K562 (cell line): ENCODE data around the gene KRTAP1-5. TPM values are rescaled to one million over a fixed set of nuclear protein-coding genes. Genes with fewer than 3 reads are reported as not detected.

Experiments used
- ATAC-seq: fragments of 200-7000 bp; cut with Tn5 transposase; 3 replicates; pipeline ENCODE4 v1.9.1; 2020; ENCODE audit warnings: moderate library complexity
- BruUV-seq: library from RNA; stranded (reverse); fragments of 400-500 nt; replicated peaks from 2 replicates; lab custom pipeline; 2021; lab: Mats Ljungman, UMichigan
- CTCF ChIA-PET: fragments of 300-600 bp; formaldehyde crosslinking; extraction: SDS; loops from one replicate; lab custom pipeline; 2021; ENCODE audit warnings: low intra/inter-chr PET ratio; lab: Yijun Ruan, JAX
- POLR2A ChIA-PET: fragments of 300-600, 350-650 bp; sonication (Branson Sonifier 250); formaldehyde crosslinking; extraction: SDS; loops from one replicate; lab custom pipeline; 2021; ENCODE audit warnings: antibody characterized with exemption, inconsistent platforms; lab: Yijun Ruan, JAX
- DNase-seq, 4 experiments: peaks; one replicate each; pipeline versions ENCODE4 v3.0.0 to v3.0.0-alpha.2; 2011 to 2018; ENCODE audit warnings: low spot score in 3 of 4, mixed read lengths in 3 of 4; ENCODE audit errors: extremely low read depth in 1 of 4
- FAIRE-seq: peaks from 2 replicates; lab custom pipeline; 2011; peaks lifted over from hg19 to GRCh38; lab: Jason Lieb, UNC
- H2AFZ ChIP-seq: 2 replicates; pipeline ENCODE4 v1.6.0; 2011; ENCODE audit warnings: low read depth, low read length, control low read depth, inconsistent platforms
- H3K27ac ChIP-seq: fragments of 200-600 bp; 3 replicates; pipeline ENCODE4 v1.8.0; 2011; ENCODE audit warnings: low read depth, mild to moderate bottlenecking, control low read depth, inconsistent platforms, low read length, moderate library complexity, mixed read lengths; ENCODE audit errors: extremely low read depth
- H3K27me3 ChIP-seq, 2 experiments: fragments of 300-600 bp in 1 of 2; 2 replicates in 1 of 2; 3 replicates in 1 of 2; pipeline versions ENCODE4 v1.6.0 to v1.8.0; 2011; ENCODE audit warnings: inconsistent platforms in 2 of 2, low read length in 2 of 2, mild to moderate bottlenecking in 1 of 2, mixed read lengths in 1 of 2, moderate library complexity in 1 of 2; ENCODE audit not compliant: control insufficient read depth in 2 of 2, insufficient read depth in 2 of 2
- H3K36me3 ChIP-seq: fragments of 300-600 bp; 3 replicates; pipeline ENCODE4 v1.8.0; 2011; ENCODE audit warnings: mild to moderate bottlenecking, low read length, inconsistent platforms; ENCODE audit not compliant: control insufficient read depth, insufficient read depth
- H3K4me1 ChIP-seq, 2 experiments: fragments of 200-600 bp in 1 of 2; replicated peaks in 1 of 2; 2 replicates in 1 of 2; 3 replicates in 1 of 2; pipeline versions ENCODE4 v1.5.1 to v1.8.0; 2011; ENCODE audit warnings: inconsistent platforms in 2 of 2, low read length in 2 of 2, mild to moderate bottlenecking in 1 of 2, mixed read lengths in 1 of 2, moderate library complexity in 1 of 2; ENCODE audit not compliant: control insufficient read depth in 2 of 2, insufficient read depth in 2 of 2
- H3K4me2 ChIP-seq: 2 replicates; pipeline ENCODE4 v1.6.1; 2011; ENCODE audit warnings: low read length, control low read depth, inconsistent platforms, mixed read lengths; ENCODE audit not compliant: insufficient read depth
- H3K4me3 ChIP-seq: fragments of 200-600 bp; sonication (generic), shearing (Covaris generic); 2 replicates; pipeline ENCODE4 v1.5.1; 2016; ENCODE audit warnings: control low read depth, inconsistent platforms
- H3K79me2 ChIP-seq: fragments of 200-600 bp; 3 replicates; pipeline ENCODE4 v1.8.0; 2011; ENCODE audit warnings: low read length, inconsistent platforms; ENCODE audit not compliant: control insufficient read depth, insufficient read depth
- H3K9ac ChIP-seq, 2 experiments: 2 replicates each; pipeline versions ENCODE4 v1.6.0 to v1.6.1; 2011; ENCODE audit warnings: low read depth in 2 of 2, low read length in 2 of 2, control low read depth in 1 of 2, inconsistent platforms in 1 of 2, mild to moderate bottlenecking in 1 of 2, mixed read lengths in 1 of 2; ENCODE audit not compliant: insufficient read depth in 1 of 2
- H3K9me1 ChIP-seq: one replicate; pipeline ENCODE4 v1.6.0; 2011; ENCODE audit warnings: inconsistent platforms, mild to moderate bottlenecking, low read length, moderate library complexity; ENCODE audit not compliant: control insufficient read depth, insufficient read depth
- H3K9me3 ChIP-seq: replicated peaks from 2 replicates; pipeline ENCODE4 v1.5.1; 2011; ENCODE audit warnings: low read depth, low read length, inconsistent platforms; ENCODE audit not compliant: control insufficient read depth, insufficient read depth
- H4K20me1 ChIP-seq: replicated peaks from 2 replicates; pipeline ENCODE4 v1.6.1; 2011; ENCODE audit warnings: low read length, inconsistent platforms, mixed read lengths; ENCODE audit not compliant: control insufficient read depth, insufficient read depth
- BRD4 ChIP-seq: fragments of 200-600 bp; sonication (generic); IDR thresholded peaks from 2 replicates; pipeline ENCODE4 v1.6.1; 2017; ENCODE audit warnings: inconsistent platforms
- DPF2 ChIP-seq: fragments of 450-650 bp; IDR thresholded peaks from 2 replicates; pipeline ENCODE4 v1.6.1; 2016
- MCM5 ChIP-seq: fragments of 450-650 bp; IDR thresholded peaks from 2 replicates; pipeline ENCODE4 v1.6.1; 2016; ENCODE audit warnings: low read depth
- PRPF4 ChIP-seq: fragments of 200-400 bp; formaldehyde crosslinking; IDR thresholded peaks from one replicate; pipeline ENCODE4 v1.6.1; 2017; ENCODE audit warnings: low read length, low read depth, mild to moderate bottlenecking; ENCODE audit not compliant: insufficient read depth, poor library complexity, severe bottlenecking
- SMAD2 ChIP-seq: fragments of 150-350 bp; IDR thresholded peaks from 2 replicates; pipeline ENCODE4 v1.6.1; 2014; ENCODE audit warnings: low read depth, mild to moderate bottlenecking, low read length
- SREBF1 ChIP-seq: fragments of 150-350 bp; IDR thresholded peaks from 2 replicates; pipeline ENCODE4 v1.6.1; 2014; ENCODE audit warnings: antibody characterized with exemption, low read depth, low read length, borderline replicate concordance
- TCF7L2 ChIP-seq: fragments of 150-350 bp; IDR thresholded peaks from 2 replicates; pipeline ENCODE4 v1.6.1; 2016; ENCODE audit warnings: low read depth, mild to moderate bottlenecking, low read length, moderate library complexity
- ZNF197 ChIP-seq: fragments of 200-800 bp; sonication (Bioruptor generic); IDR thresholded peaks from 2 replicates; pipeline ENCODE4 v1.6.1; 2016; ENCODE audit warnings: low read depth, missing genetic modification characterization, missing compliant biosample characterization
- ZNF695 ChIP-seq: fragments of 450-650 bp; formaldehyde crosslinking; IDR thresholded peaks from 2 replicates; pipeline ENCODE4 v1.4.0; 2020; ENCODE audit warnings: mild to moderate bottlenecking, moderate library complexity
- WGBS: fragments of 100-300 bp; shearing (Covaris generic); methylation state at CpG from one replicate; pipeline ENCODE4 v1.1.6; 2016; ENCODE audit warnings: low coverage, mixed read lengths; ENCODE audit not compliant: insufficient coverage; ENCODE audit errors: missing lambda C conversion rate; 5-methylcytosine and 5-hydroxymethylcytosine counted together
- in situ Hi-C: fragments of 300-500 bp; cut with MboI; formaldehyde crosslinking; loops from 4 replicates; pipeline ENCODE4 v1.15.0; 2018; ENCODE audit warnings: inconsistent platforms, mixed read lengths
- intact Hi-C: fragments of 100-400 bp; cut with micrococcal nuclease; formaldehyde crosslinking; loops from 2 replicates; pipeline ENCODE4 v1.14.2; 2022
- polyA plus RNA-seq, 8 experiments: library from polyadenylated mRNA; depleted of rRNA in 4 of 8; stranded (reverse) in 5 of 8; unstranded in 3 of 8; fragments of >200 nt; fragmentation: Nextera tagmentation in 2 of 8; fragmentation: Illumina TruSeq in 1 of 8; extraction: Ambion mirVana in 2 of 8; extraction: Trizol in 1 of 8; gene quantifications; 2 replicates each; pipeline versions ENCODE4 v1.2.1 to v1.2.3, GENCODE V29; 2011 to 2014; ENCODE audit warnings: inconsistent platforms in 1 of 8, missing spikeins in 1 of 8
- total RNA-seq, 7 experiments: library from RNA; depleted of rRNA in 6 of 7; stranded (reverse); fragments of >200 nt in 6 of 7; fragmentation: Illumina TruSeq in 2 of 7; extraction: Trizol in 2 of 7; gene quantifications; 2 replicates each; pipeline versions ENCODE4 v1.2.1 to v1.2.3, GENCODE V29; 2011 to 2021; ENCODE audit warnings: low replicate concordance in 1 of 7
- TF ChIP-seq, protein P1 (sequence below): fragments of 200-600 bp; sonication (generic); IDR thresholded peaks from one replicate; pipeline ENCODE4 v1.6.1; 2012; ENCODE audit warnings: mild to moderate bottlenecking, low read depth, low read length, inconsistent platforms

KRTAP1-5 gene
- total and polyA plus RNA-seq, 9 of the 15 experiments (the other 6 are each of a cell fraction or from before 2014, with no cell fraction given) = not detected

DNA sequence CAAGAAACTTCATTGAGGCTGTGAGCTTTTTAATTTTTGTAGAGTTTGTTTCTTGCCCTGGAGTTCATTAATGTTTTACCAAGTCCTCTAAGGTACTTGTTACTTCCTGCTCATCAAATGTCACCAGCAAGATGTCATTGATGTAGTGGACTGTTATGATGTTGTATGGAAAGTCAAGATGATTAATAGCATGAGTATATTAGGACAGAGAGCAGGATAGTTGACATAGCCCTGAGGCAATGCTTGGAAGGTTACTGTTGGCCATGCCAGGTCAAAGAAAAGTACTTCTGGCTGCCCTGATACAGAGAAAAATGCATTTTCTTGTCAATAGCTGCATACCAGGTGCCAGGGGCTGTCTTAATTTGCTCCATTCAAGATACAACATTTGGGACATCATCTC lies 6.7 kb downstream of the KRTAP1-5 start (continued):
- no peak for TF ChIP-seq SREBF1
- no peak for TF ChIP-seq PRPF4
- no peak for TF ChIP-seq ZNF197 (CRISPR knock-in tag)
- TF ChIP-seq SMAD2 = no peak
- TF ChIP-seq BRD4 = no peak
- TF ChIP-seq TCF7L2 = no peak

- ChIA-PET POLR2A (interaction anchor here (1.0 kb wide), 1 partner anchor 9 kb away, joined by 3 read pairs; no protein-coding TSS in a partner anchor), CTCF (no interaction called here)
- H3K79me2 ChIP-seq = no peaks in the 10 kb centered on the region
- intact Hi-C loops = no loop called here
- H4K20me1 ChIP-seq = no peaks in the 10 kb centered on the region
- no peak for FAIRE-seq
- no peak overlapping the region for H3K4me3 ChIP-seq
- H3K4me1 ChIP-seq = no peaks in the 10 kb centered on the region
- H2AFZ ChIP-seq = no peak overlapping the region
- no peak overlapping the region for H3K9ac ChIP-seq
- BruUV-seq = no TSS peak
- ATAC-seq = no peak
- H3K9me3 ChIP-seq = no peaks in the 10 kb centered on the region
- in situ Hi-C loops = no loop called here
- no peak overlapping the region for H3K4me2 ChIP-seq
- H3K27ac ChIP-seq = no peak overlapping the region
- WGBS = 17% methylated on average over 3 of the region's 3 CpGs
- 0 out of 5 replicates have a peak, but pooled peaks cover 0 to 3% of the 10 kb centered on the region in 2 experiments for H3K27me3 ChIP-seq
- no peaks in the 10 kb centered on the region for H3K36me3 ChIP-seq
- H3K9me1 ChIP-seq = no peaks in the 10 kb centered on the region
- no peak for DNase-seq
- TF ChIP-seq DPF2 (no peak), MCM5 (no peak), ZNF695 (CRISPR knock-in tag) (no peak)
- TF ChIP-seq, protein P1, sequence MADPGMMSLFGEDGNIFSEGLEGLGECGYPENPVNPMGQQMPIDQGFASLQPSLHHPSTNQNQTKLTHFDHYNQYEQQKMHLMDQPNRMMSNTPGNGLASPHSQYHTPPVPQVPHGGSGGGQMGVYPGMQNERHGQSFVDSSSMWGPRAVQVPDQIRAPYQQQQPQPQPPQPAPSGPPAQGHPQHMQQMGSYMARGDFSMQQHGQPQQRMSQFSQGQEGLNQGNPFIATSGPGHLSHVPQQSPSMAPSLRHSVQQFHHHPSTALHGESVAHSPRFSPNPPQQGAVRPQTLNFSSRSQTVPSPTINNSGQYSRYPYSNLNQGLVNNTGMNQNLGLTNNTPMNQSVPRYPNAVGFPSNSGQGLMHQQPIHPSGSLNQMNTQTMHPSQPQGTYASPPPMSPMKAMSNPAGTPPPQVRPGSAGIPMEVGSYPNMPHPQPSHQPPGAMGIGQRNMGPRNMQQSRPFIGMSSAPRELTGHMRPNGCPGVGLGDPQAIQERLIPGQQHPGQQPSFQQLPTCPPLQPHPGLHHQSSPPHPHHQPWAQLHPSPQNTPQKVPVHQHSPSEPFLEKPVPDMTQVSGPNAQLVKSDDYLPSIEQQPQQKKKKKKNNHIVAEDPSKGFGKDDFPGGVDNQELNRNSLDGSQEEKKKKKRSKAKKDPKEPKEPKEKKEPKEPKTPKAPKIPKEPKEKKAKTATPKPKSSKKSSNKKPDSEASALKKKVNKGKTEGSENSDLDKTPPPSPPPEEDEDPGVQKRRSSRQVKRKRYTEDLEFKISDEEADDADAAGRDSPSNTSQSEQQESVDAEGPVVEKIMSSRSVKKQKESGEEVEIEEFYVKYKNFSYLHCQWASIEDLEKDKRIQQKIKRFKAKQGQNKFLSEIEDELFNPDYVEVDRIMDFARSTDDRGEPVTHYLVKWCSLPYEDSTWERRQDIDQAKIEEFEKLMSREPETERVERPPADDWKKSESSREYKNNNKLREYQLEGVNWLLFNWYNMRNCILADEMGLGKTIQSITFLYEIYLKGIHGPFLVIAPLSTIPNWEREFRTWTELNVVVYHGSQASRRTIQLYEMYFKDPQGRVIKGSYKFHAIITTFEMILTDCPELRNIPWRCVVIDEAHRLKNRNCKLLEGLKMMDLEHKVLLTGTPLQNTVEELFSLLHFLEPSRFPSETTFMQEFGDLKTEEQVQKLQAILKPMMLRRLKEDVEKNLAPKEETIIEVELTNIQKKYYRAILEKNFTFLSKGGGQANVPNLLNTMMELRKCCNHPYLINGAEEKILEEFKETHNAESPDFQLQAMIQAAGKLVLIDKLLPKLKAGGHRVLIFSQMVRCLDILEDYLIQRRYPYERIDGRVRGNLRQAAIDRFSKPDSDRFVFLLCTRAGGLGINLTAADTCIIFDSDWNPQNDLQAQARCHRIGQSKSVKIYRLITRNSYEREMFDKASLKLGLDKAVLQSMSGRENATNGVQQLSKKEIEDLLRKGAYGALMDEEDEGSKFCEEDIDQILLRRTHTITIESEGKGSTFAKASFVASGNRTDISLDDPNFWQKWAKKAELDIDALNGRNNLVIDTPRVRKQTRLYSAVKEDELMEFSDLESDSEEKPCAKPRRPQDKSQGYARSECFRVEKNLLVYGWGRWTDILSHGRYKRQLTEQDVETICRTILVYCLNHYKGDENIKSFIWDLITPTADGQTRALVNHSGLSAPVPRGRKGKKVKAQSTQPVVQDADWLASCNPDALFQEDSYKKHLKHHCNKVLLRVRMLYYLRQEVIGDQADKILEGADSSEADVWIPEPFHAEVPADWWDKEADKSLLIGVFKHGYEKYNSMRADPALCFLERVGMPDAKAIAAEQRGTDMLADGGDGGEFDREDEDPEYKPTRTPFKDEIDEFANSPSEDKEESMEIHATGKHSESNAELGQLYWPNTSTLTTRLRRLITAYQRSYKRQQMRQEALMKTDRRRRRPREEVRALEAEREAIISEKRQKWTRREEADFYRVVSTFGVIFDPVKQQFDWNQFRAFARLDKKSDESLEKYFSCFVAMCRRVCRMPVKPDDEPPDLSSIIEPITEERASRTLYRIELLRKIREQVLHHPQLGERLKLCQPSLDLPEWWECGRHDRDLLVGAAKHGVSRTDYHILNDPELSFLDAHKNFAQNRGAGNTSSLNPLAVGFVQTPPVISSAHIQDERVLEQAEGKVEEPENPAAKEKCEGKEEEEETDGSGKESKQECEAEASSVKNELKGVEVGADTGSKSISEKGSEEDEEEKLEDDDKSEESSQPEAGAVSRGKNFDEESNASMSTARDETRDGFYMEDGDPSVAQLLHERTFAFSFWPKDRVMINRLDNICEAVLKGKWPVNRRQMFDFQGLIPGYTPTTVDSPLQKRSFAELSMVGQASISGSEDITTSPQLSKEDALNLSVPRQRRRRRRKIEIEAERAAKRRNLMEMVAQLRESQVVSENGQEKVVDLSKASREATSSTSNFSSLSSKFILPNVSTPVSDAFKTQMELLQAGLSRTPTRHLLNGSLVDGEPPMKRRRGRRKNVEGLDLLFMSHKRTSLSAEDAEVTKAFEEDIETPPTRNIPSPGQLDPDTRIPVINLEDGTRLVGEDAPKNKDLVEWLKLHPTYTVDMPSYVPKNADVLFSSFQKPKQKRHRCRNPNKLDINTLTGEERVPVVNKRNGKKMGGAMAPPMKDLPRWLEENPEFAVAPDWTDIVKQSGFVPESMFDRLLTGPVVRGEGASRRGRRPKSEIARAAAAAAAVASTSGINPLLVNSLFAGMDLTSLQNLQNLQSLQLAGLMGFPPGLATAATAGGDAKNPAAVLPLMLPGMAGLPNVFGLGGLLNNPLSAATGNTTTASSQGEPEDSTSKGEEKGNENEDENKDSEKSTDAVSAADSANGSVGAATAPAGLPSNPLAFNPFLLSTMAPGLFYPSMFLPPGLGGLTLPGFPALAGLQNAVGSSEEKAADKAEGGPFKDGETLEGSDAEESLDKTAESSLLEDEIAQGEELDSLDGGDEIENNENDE = no peak
These were observed 7.6 kb downstream of the KRTAP1-5 start for GRCh38 chr17:41019415-41019814.
